ENCODE results near the gene LMCD1.

GRCh38 chr3:8619548-8619947, 117.9 kb downstream of the LMCD1 start:
- TF ChIP-seq, protein P1, sequence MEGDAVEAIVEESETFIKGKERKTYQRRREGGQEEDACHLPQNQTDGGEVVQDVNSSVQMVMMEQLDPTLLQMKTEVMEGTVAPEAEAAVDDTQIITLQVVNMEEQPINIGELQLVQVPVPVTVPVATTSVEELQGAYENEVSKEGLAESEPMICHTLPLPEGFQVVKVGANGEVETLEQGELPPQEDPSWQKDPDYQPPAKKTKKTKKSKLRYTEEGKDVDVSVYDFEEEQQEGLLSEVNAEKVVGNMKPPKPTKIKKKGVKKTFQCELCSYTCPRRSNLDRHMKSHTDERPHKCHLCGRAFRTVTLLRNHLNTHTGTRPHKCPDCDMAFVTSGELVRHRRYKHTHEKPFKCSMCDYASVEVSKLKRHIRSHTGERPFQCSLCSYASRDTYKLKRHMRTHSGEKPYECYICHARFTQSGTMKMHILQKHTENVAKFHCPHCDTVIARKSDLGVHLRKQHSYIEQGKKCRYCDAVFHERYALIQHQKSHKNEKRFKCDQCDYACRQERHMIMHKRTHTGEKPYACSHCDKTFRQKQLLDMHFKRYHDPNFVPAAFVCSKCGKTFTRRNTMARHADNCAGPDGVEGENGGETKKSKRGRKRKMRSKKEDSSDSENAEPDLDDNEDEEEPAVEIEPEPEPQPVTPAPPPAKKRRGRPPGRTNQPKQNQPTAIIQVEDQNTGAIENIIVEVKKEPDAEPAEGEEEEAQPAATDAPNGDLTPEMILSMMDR (IDR thresholded peaks at IDR 0.05; ENCODE audit: control extremely low read depth in 1 of 3, insufficient read depth in 1 of 3, low read depth in 1 of 3, low read length in 3 of 3): no peak
- TF ChIP-seq SUZ12 (IDR thresholded peaks at IDR 0.05; ENCODE audit: low read length) (no peak), SP2 (IDR thresholded peaks at IDR 0.05; ENCODE audit: low read length) (no peak), TAF1 (IDR thresholded peaks at IDR 0.05; ENCODE audit: low read depth, low read length) (no peak), CBX8 (IDR thresholded peaks at IDR 0.05; ENCODE audit: borderline replicate concordance, low read depth, low read length) (no peak), EZH2 (IDR thresholded peaks at IDR 0.05; ENCODE audit: low read depth, low read length, severe bottlenecking) (no peak)
- TF ChIP-seq, protein P2, sequence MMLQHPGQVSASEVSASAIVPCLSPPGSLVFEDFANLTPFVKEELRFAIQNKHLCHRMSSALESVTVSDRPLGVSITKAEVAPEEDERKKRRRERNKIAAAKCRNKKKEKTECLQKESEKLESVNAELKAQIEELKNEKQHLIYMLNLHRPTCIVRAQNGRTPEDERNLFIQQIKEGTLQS (IDR thresholded peaks at IDR 0.05; ENCODE audit: insufficient read depth, low read depth, low read length): no peak

Data from H1 (cell line).